GM18868 (cell line): ENCODE data around the gene RP2.

Experiments used
- ATAC-seq: cut with Tn5 transposase; IDR thresholded peaks from one replicate; pipeline ENCODE4 v1.9.1; 2021; ENCODE audit warnings: mild to moderate bottlenecking, moderate library complexity; ENCODE audit not compliant: unreplicated experiment

RP2 gene

GRCh38 chrX:46836701-46837557 lies at the start of gene RP2:
Gene RP2 (plus strand): TSS chrX:46837043. CDS start chrX:46837101, 58 bp downstream.
- peak; percentile 96 for ATAC-seq

- no peak for ATAC-seq
Observed at GRCh38 chrX:46788902-46789301, 47.9 kb upstream of the RP2 start.

GRCh38 chrX:46791927-46792809 lies 44.7 kb upstream of the RP2 start:
- ATAC-seq: peak; percentile 79

- no peak for ATAC-seq
Observed at GRCh38 chrX:46792810-46793188, 44.0 kb upstream of the RP2 start.

GRCh38 chrX:46793386-46794143 lies 43.3 kb upstream of the RP2 start:
- no peak for ATAC-seq

GRCh38 chrX:46796574-46797191 lies 40.2 kb upstream of the RP2 start:
- ATAC-seq: peak; percentile 51

GRCh38 chrX:46803140-46803539 lies 33.7 kb upstream of the RP2 start:
- no peak for ATAC-seq

- ATAC-seq: no peak
Observed at GRCh38 chrX:46805270-46805669, 31.6 kb upstream of the RP2 start.

GRCh38 chrX:46811121-46811520 lies 25.7 kb upstream of the RP2 start:
- ATAC-seq: no peak

- ATAC-seq: no peak
Observed at GRCh38 chrX:46812445-46812844, 24.4 kb upstream of the RP2 start.

GRCh38 chrX:46814966-46815365 lies 21.9 kb upstream of the RP2 start:
- ATAC-seq: no peak

- no peak for ATAC-seq
Observed at GRCh38 chrX:46819136-46819535, 17.7 kb upstream of the RP2 start.

GRCh38 chrX:46820391-46821100 lies 16.3 kb upstream of the RP2 start:
- no peak for ATAC-seq

- ATAC-seq: no peak
Observed at GRCh38 chrX:46823481-46823880, 13.4 kb upstream of the RP2 start.

GRCh38 chrX:46831765-46832327 lies 5.0 kb upstream of the RP2 start:
- no peak for ATAC-seq

- ATAC-seq: no peak
Observed at GRCh38 chrX:46837558-46838485, 979 bp downstream of the RP2 start.

GRCh38 chrX:46838486-46838870 lies 1.6 kb downstream of the RP2 start:
- no peak for ATAC-seq

GRCh38 chrX:46838974-46839480 lies 2.2 kb downstream of the RP2 start:
- no peak for ATAC-seq
